A549 (cell line): ENCODE data around the gene PCNX2.

Source experiments
- CTCF ChIP-seq: fragments of >200 bp; sonication (Bioruptor Twin); formaldehyde crosslinking; IDR thresholded peaks from 3 replicates; pipeline ENCODE4 v1.5.1; 2016
- ESRRA ChIP-seq: fragments of 150-350 bp; IDR thresholded peaks from 2 replicates; pipeline ENCODE4 v1.6.1; 2014; ENCODE audit warnings: mild to moderate bottlenecking, low read length, borderline replicate concordance
- FOSB ChIP-seq: fragments of 250-450 bp; sonication (Bioruptor Pico); IDR thresholded peaks from 2 replicates; pipeline ENCODE4 v1.5.0; 2020; ENCODE audit warnings: mild to moderate bottlenecking, moderate library complexity
- MAFK ChIP-seq: fragments of 450-650 bp; IDR thresholded peaks from 2 replicates; pipeline ENCODE4 v1.6.1; 2014; ENCODE audit not compliant: partially characterized antibody
- MAX ChIP-seq: IDR thresholded peaks from 2 replicates; pipeline ENCODE4 v1.6.1; 2012
- MYC ChIP-seq: IDR thresholded peaks from 2 replicates; pipeline ENCODE4 v1.6.1; 2012; ENCODE audit warnings: mild to moderate bottlenecking, inconsistent platforms, low read length, improper control_type of control experiment, borderline replicate concordance
- POLR2A ChIP-seq: IDR thresholded peaks from 2 replicates; pipeline ENCODE4 v1.6.1; 2012; ENCODE audit warnings: mild to moderate bottlenecking, low read length
- REST ChIP-seq: fragments of 200-600 bp; sonication (generic); IDR thresholded peaks from 2 replicates; pipeline ENCODE4 v1.6.1; 2016; ENCODE audit warnings: antibody characterized with exemption, mild to moderate bottlenecking, moderate library complexity
- RNF2 ChIP-seq: fragments of 200-600 bp; sonication (generic); IDR thresholded peaks from 2 replicates; pipeline ENCODE4 v1.6.1; 2016; ENCODE audit warnings: low read depth, mild to moderate bottlenecking, antibody characterized with exemption, moderate library complexity, borderline replicate concordance
- SMC3 ChIP-seq: fragments of >200 bp; sonication (Bioruptor Twin); formaldehyde crosslinking; IDR thresholded peaks from 3 replicates; pipeline ENCODE4 v1.6.1; 2018; ENCODE audit warnings: inconsistent platforms

- TF ChIP-seq POLR2A (no peak), MAFK (no peak), CTCF (no peak), MAX (no peak), RNF2 (no peak), FOSB (CRISPR knock-in tag) (no peak), REST (no peak), SMC3 (no peak), ESRRA (no peak), MYC (no peak)
Observed at GRCh38 chr1:232973652-232974611, 321.6 kb downstream of the PCNX2 start.
